ENCODE results near the gene DALRD3. TPM values are rescaled to one million over a fixed set of nuclear protein-coding genes. Genes with fewer than 3 reads are reported as not detected.
A peak's percentile ranks its signal among the peaks of the same experiment; 100 is the strongest.

The DALRD3 gene
- polyA plus RNA-seq, 1 donor = 28.5 TPM

- H3K27me3 ChIP-seq (ENCODE audit: control insufficient read depth, insufficient read depth, low read length) = no peaks in the 10 kb centered on the region
- peaks cover 32% of the 10 kb centered on the region for H3K4me1 ChIP-seq (ENCODE audit: control insufficient read depth, insufficient read depth, low read length)
- H3K27ac ChIP-seq (ENCODE audit: low read length) = no peak overlapping the region
- no peak for DNase-seq
- no CpG with 5 or more reads among the region's 3 CpGs for WGBS (ENCODE audit: insufficient coverage, low lambda C conversion rate)
- peaks cover 23% of the 10 kb centered on the region for H3K36me3 ChIP-seq (ENCODE audit: control insufficient read depth, insufficient read depth, low read length)
- no peaks in the 10 kb centered on the region for H3K9me3 ChIP-seq (ENCODE audit: control insufficient read depth, low read depth, low read length)
- H3K4me3 ChIP-seq (ENCODE audit: low read length) = no peak overlapping the region
These were observed 13.1 kb downstream of the DALRD3 start for GRCh38 chr3:49005303-49005680.

GRCh38 chr3:49004352-49005302 lies 13.8 kb downstream of the DALRD3 start:
- peak in 1 of 2 donors; percentile 56 for DNase-seq
- no peaks in the 10 kb centered on the region for H3K27me3 ChIP-seq (ENCODE audit: control insufficient read depth, insufficient read depth, low read length)
- H3K36me3 ChIP-seq (ENCODE audit: control insufficient read depth, insufficient read depth, low read length) = peaks cover 23% of the 10 kb centered on the region
- H3K27ac ChIP-seq (ENCODE audit: low read length) = no peak overlapping the region
- no peaks in the 10 kb centered on the region for H3K9me3 ChIP-seq (ENCODE audit: control insufficient read depth, low read depth, low read length)
- H3K4me1 ChIP-seq (ENCODE audit: control insufficient read depth, insufficient read depth, low read length) = peaks cover 39% of the 10 kb centered on the region
- no CpG with 5 or more reads among the region's 16 CpGs for WGBS (ENCODE audit: insufficient coverage, low lambda C conversion rate)
- H3K4me3 ChIP-seq (ENCODE audit: low read length) = no peak overlapping the region

GRCh38 chr3:49001155-49001554 lies 17.2 kb downstream of the DALRD3 start:
- no peaks in the 10 kb centered on the region for H3K27me3 ChIP-seq (ENCODE audit: control insufficient read depth, insufficient read depth, low read length)
- no peak for DNase-seq
- no CpG with 5 or more reads among the region's 6 CpGs for WGBS (ENCODE audit: insufficient coverage, low lambda C conversion rate)
- peaks cover 37% of the 10 kb centered on the region for H3K36me3 ChIP-seq (ENCODE audit: control insufficient read depth, insufficient read depth, low read length)
- peaks cover 39% of the 10 kb centered on the region for H3K4me1 ChIP-seq (ENCODE audit: control insufficient read depth, insufficient read depth, low read length)
- H3K27ac ChIP-seq (ENCODE audit: low read length) = no peak overlapping the region
- H3K4me3 ChIP-seq (ENCODE audit: low read length) = no peak overlapping the region
- H3K9me3 ChIP-seq (ENCODE audit: control insufficient read depth, low read depth, low read length) = no peaks in the 10 kb centered on the region

- WGBS (ENCODE audit: insufficient coverage, low lambda C conversion rate) = no CpG with 5 or more reads among the region's 8 CpGs
These were observed 19.1 kb downstream of the DALRD3 start for GRCh38 chr3:48999085-48999858.

GRCh38 chr3:48997714-48998637 lies 20.4 kb downstream of the DALRD3 start:
- WGBS (ENCODE audit: insufficient coverage, low lambda C conversion rate) = no CpG with 5 or more reads among the region's 20 CpGs
- Histone ChIP-seq H3K4me3 (ENCODE audit: low read length) (no peak overlapping the region), H3K27ac (ENCODE audit: low read length) (no peak overlapping the region), H3K9me3 (ENCODE audit: control insufficient read depth, low read depth, low read length) (no peaks in the 10 kb centered on the region), H3K36me3 (ENCODE audit: control insufficient read depth, insufficient read depth, low read length) (peaks cover 39% of the 10 kb centered on the region), H3K4me1 (ENCODE audit: control insufficient read depth, insufficient read depth, low read length) (peaks cover 28% of the 10 kb centered on the region), H3K27me3 (ENCODE audit: control insufficient read depth, insufficient read depth, low read length) (no peaks in the 10 kb centered on the region)
- DNase-seq = no peak

More at GRCh38 chr3:48999085-48999858, 19.1 kb downstream of the DALRD3 start:
- Histone ChIP-seq H3K36me3 (ENCODE audit: control insufficient read depth, insufficient read depth, low read length) (peaks cover 37% of the 10 kb centered on the region), H3K4me3 (ENCODE audit: low read length) (no peak overlapping the region), H3K9me3 (ENCODE audit: control insufficient read depth, low read depth, low read length) (no peaks in the 10 kb centered on the region), H3K4me1 (ENCODE audit: control insufficient read depth, insufficient read depth, low read length) (peaks cover 28% of the 10 kb centered on the region), H3K27me3 (ENCODE audit: control insufficient read depth, insufficient read depth, low read length) (no peaks in the 10 kb centered on the region), H3K27ac (ENCODE audit: low read length) (peak overlapping the region; percentile 84)
- DNase-seq = peak in 1 of 2 donors; percentile 35

GRCh38 chr3:48997102-48997635 lies 21.2 kb downstream of the DALRD3 start:
- H3K9me3 ChIP-seq (ENCODE audit: control insufficient read depth, low read depth, low read length) = no peaks in the 10 kb centered on the region
- peaks cover 34% of the 10 kb centered on the region for H3K36me3 ChIP-seq (ENCODE audit: control insufficient read depth, insufficient read depth, low read length)
- WGBS (ENCODE audit: insufficient coverage, low lambda C conversion rate) = no CpG with 5 or more reads among the region's 8 CpGs
- no peaks in the 10 kb centered on the region for H3K27me3 ChIP-seq (ENCODE audit: control insufficient read depth, insufficient read depth, low read length)
- no peak overlapping the region for H3K4me3 ChIP-seq (ENCODE audit: low read length)
- DNase-seq = no peak
- no peak overlapping the region for H3K27ac ChIP-seq (ENCODE audit: low read length)
- H3K4me1 ChIP-seq (ENCODE audit: control insufficient read depth, insufficient read depth, low read length) = peaks cover 28% of the 10 kb centered on the region

GRCh38 chr3:48996640-48997039 lies 21.7 kb downstream of the DALRD3 start:
- Histone ChIP-seq H3K27me3 (ENCODE audit: control insufficient read depth, insufficient read depth, low read length) (no peaks in the 10 kb centered on the region), H3K4me1 (ENCODE audit: control insufficient read depth, insufficient read depth, low read length) (peaks cover 31% of the 10 kb centered on the region), H3K27ac (ENCODE audit: low read length) (no peak overlapping the region), H3K4me3 (ENCODE audit: low read length) (no peak overlapping the region), H3K9me3 (ENCODE audit: control insufficient read depth, low read depth, low read length) (no peaks in the 10 kb centered on the region), H3K36me3 (ENCODE audit: control insufficient read depth, insufficient read depth, low read length) (peaks cover 30% of the 10 kb centered on the region)
- DNase-seq = no peak
- no CpG with 5 or more reads among the region's 8 CpGs for WGBS (ENCODE audit: insufficient coverage, low lambda C conversion rate)

GRCh38 chr3:48993834-48994233 lies 24.5 kb downstream of the DALRD3 start:
- H3K4me3 ChIP-seq (ENCODE audit: low read length) = no peak overlapping the region
- DNase-seq = no peak
- peaks cover 19% of the 10 kb centered on the region for H3K4me1 ChIP-seq (ENCODE audit: control insufficient read depth, insufficient read depth, low read length)
- no peaks in the 10 kb centered on the region for H3K9me3 ChIP-seq (ENCODE audit: control insufficient read depth, low read depth, low read length)
- no peaks in the 10 kb centered on the region for H3K27me3 ChIP-seq (ENCODE audit: control insufficient read depth, insufficient read depth, low read length)
- H3K27ac ChIP-seq (ENCODE audit: low read length) = no peak overlapping the region
- H3K36me3 ChIP-seq (ENCODE audit: control insufficient read depth, insufficient read depth, low read length) = peaks cover 24% of the 10 kb centered on the region

GRCh38 chr3:48991851-48992545 lies 26.4 kb downstream of the DALRD3 start:
- peaks cover 17% of the 10 kb centered on the region for H3K36me3 ChIP-seq (ENCODE audit: control insufficient read depth, insufficient read depth, low read length)
- peaks cover 15% of the 10 kb centered on the region for H3K4me1 ChIP-seq (ENCODE audit: control insufficient read depth, insufficient read depth, low read length)
- no peak for DNase-seq
- 70% methylated on average over 2 of the region's 5 CpGs for WGBS (ENCODE audit: insufficient coverage, low lambda C conversion rate)
- peak overlapping the region; percentile 87 for H3K4me3 ChIP-seq (ENCODE audit: low read length)
- H3K9me3 ChIP-seq (ENCODE audit: control insufficient read depth, low read depth, low read length) = no peaks in the 10 kb centered on the region
- no peaks in the 10 kb centered on the region for H3K27me3 ChIP-seq (ENCODE audit: control insufficient read depth, insufficient read depth, low read length)
- no peak overlapping the region for H3K27ac ChIP-seq (ENCODE audit: low read length)
